Activated T-helper 2 cell treated with anti-CD3 and anti-CD28 coated beads, Interferon-gamma antibody, Interleukin-2, Interleukin-4, amounts not matched to agents 10 μg/mL and 5 μg/mL and 100 μg/mL, durations not matched to agents 14 hours and 24 hours and 36 hours (primary cell): ENCODE data around the gene FGD5. TPM values are rescaled to one million over a fixed set of nuclear protein-coding genes. Genes with fewer than 3 reads are reported as not detected.

Experiments
- DNase-seq: peaks from one replicate; pipeline ENCODE4 v3.0.0; 2021; ENCODE audit warnings: low spot score
- H3K27ac Mint-ChIP-seq: one replicate; pipeline ENCODE4 v1.8.0; 2021; ENCODE audit warnings: mixed read lengths
- H3K27me3 Mint-ChIP-seq: one replicate; pipeline ENCODE4 v1.8.0; 2021; ENCODE audit warnings: low read depth, mixed read lengths
- H3K36me3 Mint-ChIP-seq: one replicate; pipeline ENCODE4 v1.8.0; 2021; ENCODE audit warnings: low read depth, mixed read lengths
- H3K4me1 Mint-ChIP-seq: one replicate; pipeline ENCODE4 v1.8.0; 2021; ENCODE audit warnings: low read depth, mixed read lengths
- H3K4me3 Mint-ChIP-seq: one replicate; pipeline ENCODE4 v1.8.0; 2021; ENCODE audit warnings: low read depth, mild to moderate bottlenecking, moderate library complexity, mixed read lengths
- H3K9me3 Mint-ChIP-seq: one replicate; pipeline ENCODE4 v1.8.0; 2021; ENCODE audit warnings: mixed read lengths
- intact Hi-C: fragments of 100-400 bp; cut with micrococcal nuclease; formaldehyde crosslinking; loops from one replicate; pipeline ENCODE4 v1.15.1; 2023
- total RNA-seq: library from RNA; stranded (reverse); gene quantifications from 2 replicates; pipeline ENCODE4 v1.2.3, GENCODE V29; 2022

FGD5 gene
- total RNA-seq, 1 donor from 2014 or later = 0.09 TPM

DNA sequence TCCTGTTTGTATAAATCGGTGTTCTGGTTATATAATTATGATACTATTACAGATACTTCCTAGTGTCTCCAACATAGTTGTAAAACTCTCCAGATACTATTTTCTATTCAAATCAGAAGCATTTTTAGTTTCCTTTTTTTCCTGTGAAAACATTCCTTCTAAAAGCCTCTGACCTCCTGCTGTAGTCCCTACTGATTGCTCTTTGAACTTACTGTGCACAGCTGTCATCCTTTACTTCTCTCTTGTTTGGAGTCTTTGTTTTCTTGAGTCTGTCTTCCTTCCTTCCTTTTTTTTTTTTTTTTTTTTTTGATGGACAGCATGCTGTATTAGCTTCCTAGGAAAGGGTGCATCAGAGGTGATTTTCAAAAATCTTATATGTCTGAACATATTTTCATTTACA, 157.6 kb downstream of the FGD5 start:
- peaks cover 59% of the 10 kb centered on the region for H3K36me3 Mint-ChIP-seq
- intact Hi-C loops = no loop called here

DNA sequence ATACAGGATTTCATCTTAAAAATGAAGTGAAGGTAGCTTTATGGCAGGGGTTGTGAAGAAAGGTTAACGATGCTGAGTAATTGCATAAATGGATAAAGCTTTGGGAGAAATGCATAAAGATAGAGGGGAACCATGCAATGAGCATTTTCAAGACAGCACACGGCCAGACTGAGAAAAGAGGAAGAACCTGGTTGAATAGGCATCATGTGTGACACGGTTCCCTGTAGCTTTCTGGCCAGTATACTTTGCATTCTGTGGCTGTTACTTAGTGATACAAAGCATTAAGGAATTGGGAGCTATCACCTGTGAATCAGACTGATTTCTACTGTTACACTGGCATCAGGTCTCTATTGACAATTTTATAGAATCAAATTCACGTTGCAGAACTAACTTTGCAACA, 161.9 kb downstream of the FGD5 start:
- Mint-ChIP-seq H3K36me3 (peaks cover 45% of the 10 kb centered on the region), H3K27ac (no peak overlapping the region), H3K9me3 (peaks cover 6% of the 10 kb centered on the region), H3K4me1 (peaks cover 17% of the 10 kb centered on the region), H3K27me3 (no peaks in the 10 kb centered on the region), H3K4me3 (no peak overlapping the region)
- intact Hi-C loops = no loop called here
- DNase-seq = no peak

More for the DNA sequence above, 157.6 kb downstream of the FGD5 start:
- no peak for DNase-seq
- no peak overlapping the region for H3K27ac Mint-ChIP-seq
- H3K4me1 Mint-ChIP-seq = peaks cover 20% of the 10 kb centered on the region
- H3K9me3 Mint-ChIP-seq = no peaks in the 10 kb centered on the region
- no peaks in the 10 kb centered on the region for H3K27me3 Mint-ChIP-seq
- H3K4me3 Mint-ChIP-seq = no peak overlapping the region

Other genes starting within 250 kb of the FGD5 start
- 15.0 and 18.8 TPM in 2 replicates for gene CCDC174, start 167.2 kb upstream of the FGD5 start, total RNA-seq
- 0.07 and 0.16 TPM in 2 replicates for gene C3orf20, start 143.8 kb upstream of the FGD5 start, total RNA-seq
- 48.2 and 48.3 TPM in 2 replicates for gene NR2C2, start 128.6 kb downstream of the FGD5 start, total RNA-seq
- 83.9 and 91.6 TPM in 2 replicates for gene MRPS25, start 246.4 kb downstream of the FGD5 start, total RNA-seq